GM21360 (cell line): ENCODE measurements around the gene TDRD6.

Experiments used
- ATAC-seq: cut with Tn5 transposase; IDR thresholded peaks from one replicate; pipeline ENCODE4 v1.9.1; 2021; ENCODE audit warnings: mild to moderate bottlenecking, moderate library complexity; ENCODE audit not compliant: unreplicated experiment

The TDRD6 gene

DNA sequence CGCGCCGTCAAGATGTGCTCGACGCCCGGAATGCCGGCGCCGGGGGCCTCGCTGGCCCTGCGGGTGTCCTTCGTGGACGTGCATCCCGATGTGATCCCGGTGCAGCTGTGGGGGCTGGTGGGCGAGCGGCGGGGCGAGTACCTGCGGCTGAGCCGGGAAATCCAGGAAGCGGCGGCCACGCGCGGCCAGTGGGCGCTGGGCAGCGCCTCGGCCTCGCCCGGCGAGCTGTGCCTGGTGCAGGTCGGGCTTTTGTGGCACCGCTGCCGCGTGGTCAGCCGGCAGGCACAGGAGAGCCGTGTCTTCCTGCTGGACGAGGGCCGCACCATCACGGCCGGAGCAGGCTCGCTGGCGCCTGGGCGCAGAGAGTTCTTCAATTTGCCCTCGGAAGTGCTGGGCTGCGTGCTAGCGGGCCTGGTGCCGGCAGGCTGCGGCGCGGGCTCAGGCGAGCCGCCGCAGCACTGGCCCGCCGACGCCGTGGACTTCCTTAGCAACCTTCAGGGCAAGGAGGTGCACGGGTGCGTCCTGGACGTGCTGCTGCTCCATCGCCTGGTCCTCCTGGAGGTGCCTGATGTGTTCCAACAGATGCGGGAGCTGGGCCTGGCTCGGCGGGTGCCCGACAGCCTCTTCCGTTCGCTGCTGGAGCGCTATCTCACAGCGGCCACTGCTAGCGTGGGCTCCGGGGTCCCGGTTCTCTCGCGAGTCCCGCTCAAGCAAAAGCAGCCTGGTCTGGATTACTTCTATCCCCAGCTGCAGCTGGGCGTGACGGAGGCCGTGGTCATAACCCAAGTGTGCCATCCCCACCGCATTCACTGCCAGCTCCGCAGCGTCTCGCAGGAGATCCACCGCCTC, 656 bp downstream of the TDRD6 start:
- ATAC-seq: no peak

GRCh38 chr6:46688966-46689335, 1.3 kb downstream of the TDRD6 start:
- ATAC-seq: no peak

GRCh38 chr6:46689657-46690056, 2.0 kb downstream of the TDRD6 start:
- no peak for ATAC-seq

GRCh38 chr6:46690141-46690755, 2.6 kb downstream of the TDRD6 start:
- ATAC-seq: no peak

DNA sequence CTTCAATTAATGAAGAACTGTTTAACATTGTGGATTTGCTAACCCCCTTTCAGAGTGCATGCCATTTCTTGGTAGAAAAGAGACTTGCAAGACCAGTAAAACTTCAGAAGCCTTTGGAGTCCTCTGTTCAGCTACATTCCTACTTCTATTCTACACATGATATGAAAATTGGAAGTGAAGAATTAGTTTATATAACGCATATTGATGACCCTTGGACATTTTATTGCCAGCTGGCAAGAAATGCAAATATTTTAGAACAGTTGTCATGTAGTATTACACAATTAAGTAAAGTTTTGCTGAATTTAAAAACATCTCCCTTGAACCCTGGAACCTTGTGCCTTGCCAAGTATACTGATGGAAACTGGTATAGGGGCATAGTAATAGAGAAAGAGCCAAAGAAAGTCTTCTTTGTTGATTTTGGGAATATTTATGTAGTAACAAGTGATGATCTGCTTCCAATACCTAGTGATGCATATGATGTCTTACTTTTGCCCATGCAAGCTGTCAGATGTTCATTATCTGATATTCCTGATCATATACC, 3.3 kb downstream of the TDRD6 start:
- no peak for ATAC-seq

- ATAC-seq: no peak
Measured at GRCh38 chr6:46699970-46700369, 12.3 kb downstream of the TDRD6 start.

GRCh38 chr6:46704562-46704961, 16.9 kb downstream of the TDRD6 start:
- ATAC-seq: no peak

DNA sequence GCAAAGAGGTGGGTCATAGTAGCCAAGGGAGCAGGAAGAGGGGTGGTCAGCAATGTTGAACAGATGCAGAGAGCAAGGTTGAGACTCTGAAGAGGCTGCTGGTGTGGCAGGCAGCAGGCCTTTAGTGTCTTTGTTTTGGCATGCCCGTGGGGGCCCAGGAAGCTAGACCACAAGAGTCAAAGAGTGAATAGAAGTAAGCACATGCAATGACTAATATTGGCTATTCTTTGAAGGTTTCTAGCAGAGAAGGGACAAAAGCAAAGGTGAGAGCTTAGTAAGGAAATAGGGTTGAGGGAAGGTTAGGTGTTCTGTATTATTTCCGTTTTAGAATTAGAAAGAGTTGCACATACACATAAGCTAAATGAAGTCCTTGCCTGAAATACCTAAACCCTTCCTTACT, 18.8 kb downstream of the TDRD6 start:
- no peak for ATAC-seq

DNA sequence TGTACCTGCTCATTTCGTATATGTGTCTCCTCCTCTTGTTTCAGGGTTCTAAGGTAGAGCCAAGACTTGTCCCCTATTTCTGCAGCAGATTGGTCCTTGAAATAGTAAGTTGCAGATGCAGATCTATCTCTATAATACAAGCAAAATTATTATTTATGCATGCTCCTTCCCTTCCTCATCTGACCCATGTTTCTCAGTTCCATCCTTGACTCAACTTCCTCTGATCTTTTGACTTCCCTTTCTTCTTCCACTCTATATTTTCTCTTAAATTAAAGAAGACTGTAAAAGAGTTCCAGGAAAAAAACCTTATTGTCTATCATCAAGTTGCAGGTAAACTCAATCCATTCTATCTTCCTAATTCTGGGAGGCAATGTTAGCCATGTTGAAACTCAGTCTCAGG, 23.8 kb downstream of the TDRD6 start:
- ATAC-seq: no peak

- no peak for ATAC-seq
Measured at GRCh38 chr6:46715141-46715540, 27.5 kb downstream of the TDRD6 start.

- ATAC-seq: no peak
Measured at GRCh38 chr6:46719099-46719498, 31.4 kb downstream of the TDRD6 start.

DNA sequence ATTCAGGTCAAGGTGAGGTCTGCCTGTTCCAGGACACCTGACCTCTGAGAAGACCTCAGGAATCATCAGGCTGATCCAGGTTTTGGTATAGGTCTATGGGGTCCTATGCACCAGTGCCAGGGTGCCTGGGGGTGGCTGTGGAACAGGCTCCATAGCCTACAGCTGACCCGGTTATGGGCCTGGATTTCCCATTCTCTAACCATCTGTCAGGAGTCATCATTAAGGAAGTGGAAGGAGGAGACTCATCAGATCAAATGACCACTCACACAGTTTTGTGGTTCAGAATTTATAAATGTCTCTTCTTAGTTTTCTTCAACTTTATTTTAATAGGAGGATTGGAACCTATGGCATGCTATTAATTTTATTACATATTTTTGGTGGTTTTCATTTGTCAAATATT, 32.7 kb downstream of the TDRD6 start:
- no peak for ATAC-seq

DNA sequence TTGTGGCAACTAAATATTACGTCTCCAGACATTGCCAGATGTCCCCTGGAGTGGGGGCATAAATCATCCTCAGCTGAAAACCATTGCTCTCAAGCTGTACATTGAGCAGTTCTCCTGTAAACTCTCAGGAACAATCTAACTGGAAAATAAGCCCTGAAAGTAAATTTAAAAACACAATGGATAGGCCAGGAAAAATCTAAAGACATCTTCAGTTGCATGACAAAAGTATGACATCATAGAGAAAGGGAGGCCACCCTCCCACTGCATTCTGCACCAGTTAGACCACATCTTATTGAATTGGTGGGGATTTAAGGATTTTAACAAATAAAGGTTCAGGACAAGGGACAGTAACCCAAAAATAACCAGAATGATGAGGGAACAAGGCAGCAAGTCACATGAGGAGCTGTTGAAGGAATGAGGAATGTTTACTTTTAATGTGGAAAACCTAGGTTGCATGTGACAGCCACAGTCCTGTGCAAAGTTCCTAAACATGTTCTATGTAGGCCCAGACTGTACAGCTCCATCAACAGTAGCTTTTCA, 42.2 kb downstream of the TDRD6 start:
- no peak for ATAC-seq

GRCh38 chr6:46730921-46731461, 43.3 kb downstream of the TDRD6 start:
- ATAC-seq: no peak

GRCh38 chr6:46733341-46733801, 45.7 kb downstream of the TDRD6 start:
- ATAC-seq: no peak

GRCh38 chr6:46734867-46735719, 47.4 kb downstream of the TDRD6 start, which contains the start of gene PLA2G7:
PLA2G7 (minus strand) TSS chr6:46735375; CDS start chr6:46722891, 12,484 bp downstream.
- ATAC-seq: no peak

GRCh38 chr6:46735720-46736031, 48.0 kb downstream of the TDRD6 start:
- no peak for ATAC-seq

GRCh38 chr6:46736906-46737305, 49.2 kb downstream of the TDRD6 start:
- no peak for ATAC-seq

DNA sequence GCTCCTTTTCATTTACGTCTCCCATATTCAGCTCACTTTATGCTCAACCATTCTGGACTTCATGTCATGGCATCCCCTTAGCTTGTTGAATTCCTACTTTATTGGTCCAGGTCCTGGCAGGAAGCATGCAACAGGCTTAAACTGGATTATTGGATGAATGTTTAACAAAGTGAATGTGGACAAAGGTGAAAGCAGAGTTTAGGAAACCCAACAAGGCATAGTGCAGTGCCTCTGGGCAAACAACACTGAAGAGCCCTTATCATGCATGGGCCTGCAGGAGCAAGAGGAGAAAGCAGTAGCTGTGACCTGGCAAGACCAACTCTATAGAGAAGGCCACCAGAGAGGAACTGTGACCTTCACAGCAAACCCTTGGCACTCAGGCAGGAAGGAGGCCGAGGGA, 53.8 kb downstream of the TDRD6 start:
- no peak for ATAC-seq

DNA sequence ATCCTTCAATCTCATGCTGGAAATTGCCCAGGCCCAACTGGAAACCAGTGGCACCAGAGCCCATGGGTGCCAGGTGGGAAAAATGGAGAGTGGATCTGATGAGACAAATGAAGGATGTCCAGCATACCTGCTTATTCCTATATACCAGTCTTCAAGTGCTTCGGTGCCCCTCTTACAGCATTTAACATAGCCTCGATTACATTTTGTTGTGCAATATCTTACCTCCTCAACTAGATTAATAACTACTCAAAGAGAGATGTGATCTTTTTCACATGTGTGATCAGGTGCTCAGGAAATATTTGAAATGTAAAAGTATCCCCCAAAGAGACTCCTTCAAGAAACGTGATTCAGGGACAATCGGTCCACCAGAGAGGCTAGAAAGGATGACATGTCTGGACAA, 54.2 kb downstream of the TDRD6 start:
- ATAC-seq: no peak
